ENCODE measurements around the gene RASGRF1. TPM values are rescaled to one million over a fixed set of nuclear protein-coding genes. Genes with fewer than 3 reads are reported as not detected.

RASGRF1 gene
- polyA plus RNA-seq, 3 donors, result 0.11 TPM; not detected in 2

GRCh38 chr15:79054350-79054749 lies 36.2 kb downstream of the RASGRF1 start:
- Histone ChIP-seq H3K4me1 (ENCODE audit: control insufficient read depth in 1 of 2, insufficient read depth in 2 of 2, low read length in 2 of 2) (no peaks in the 10 kb centered on the region), H3K4me2 (replicated peaks; ENCODE audit: extremely low read depth, low read length, poor library complexity, severe bottlenecking) (no peak overlapping the region), H3K9me3 (replicated peaks in 1 of 2; ENCODE audit: control insufficient read depth in 1 of 2, insufficient read depth in 1 of 2, low read length in 2 of 2) (no peaks in the 10 kb centered on the region), H2AFZ (ENCODE audit: insufficient read depth, low read depth, low read length, poor library complexity, severe bottlenecking) (no peak overlapping the region), H3K36me3 (replicated peaks in 1 of 2; ENCODE audit: control insufficient read depth in 1 of 2, insufficient read depth in 2 of 2, low read length in 2 of 2) (no peaks in the 10 kb centered on the region), H3K27me3 (ENCODE audit: control insufficient read depth in 2 of 2, insufficient read depth in 2 of 2, low read length in 2 of 2) (no peaks in the 10 kb centered on the region), H4K20me1 (ENCODE audit: insufficient read depth, low read length) (no peaks in the 10 kb centered on the region), H3K27ac (ENCODE audit: low read depth in 1 of 2, low read length in 2 of 2) (no peak overlapping the region), H3K4me3 (replicated peaks in 1 of 3; ENCODE audit: low read depth in 2 of 3, low read length in 3 of 3) (no peak overlapping the region), H3K79me2 (ENCODE audit: insufficient read depth, low read length) (no peaks in the 10 kb centered on the region), H3K9ac (ENCODE audit: insufficient read depth, low read length, poor library complexity, severe bottlenecking) (no peak overlapping the region)
- H3K9me3 Mint-ChIP-seq, result peaks cover 0 to 4% (median 0%) of the 10 kb centered on the region in 7 donors
- no peak overlapping the region for H3K4me3 Mint-ChIP-seq
- intact Hi-C loops (cut with micrococcal nuclease), result no loop called here
- TF ChIP-seq CTCF (IDR thresholded peaks at IDR 0.05), result no peak
- no peaks in the 10 kb centered on the region for H3K4me1 Mint-ChIP-seq
- H3K36me3 Mint-ChIP-seq, result no peaks in the 10 kb centered on the region
- peaks cover 2 to 15% (median 11%) of the 10 kb centered on the region in 3 donors for H3K27me3 Mint-ChIP-seq (ENCODE audit: low read depth in 3 of 3)
- no peak overlapping the region for H3K27ac Mint-ChIP-seq
- WGBS (ENCODE audit: insufficient coverage), result 100% methylated on average over 1 of the region's 3 CpGs
- DNase-seq, result no peak

- H3K4me1 ChIP-seq (ENCODE audit: control insufficient read depth in 1 of 2, insufficient read depth in 2 of 2, low read length in 2 of 2), result no peaks in the 10 kb centered on the region
- no peak overlapping the region for H3K4me3 ChIP-seq (replicated peaks in 1 of 3; ENCODE audit: low read depth in 2 of 3, low read length in 3 of 3)
- Mint-ChIP-seq H3K27me3 (ENCODE audit: low read depth in 3 of 3) (peaks cover 2 to 15% (median 11%) of the 10 kb centered on the region in 3 donors), H3K9me3 (peaks cover 0 to 4% (median 0%) of the 10 kb centered on the region in 7 donors), H3K27ac (no peak overlapping the region), H3K36me3 (no peaks in the 10 kb centered on the region), H3K4me3 (no peak overlapping the region), H3K4me1 (no peaks in the 10 kb centered on the region)
- TF ChIP-seq CTCF (IDR thresholded peaks at IDR 0.05), result no peak
- no peak overlapping the region for H2AFZ ChIP-seq (ENCODE audit: insufficient read depth, low read depth, low read length, poor library complexity, severe bottlenecking)
- no peaks in the 10 kb centered on the region for H3K79me2 ChIP-seq (ENCODE audit: insufficient read depth, low read length)
- no peaks in the 10 kb centered on the region for H3K27me3 ChIP-seq (ENCODE audit: control insufficient read depth in 2 of 2, insufficient read depth in 2 of 2, low read length in 2 of 2)
- no peaks in the 10 kb centered on the region for H3K9me3 ChIP-seq (replicated peaks in 1 of 2; ENCODE audit: control insufficient read depth in 1 of 2, insufficient read depth in 1 of 2, low read length in 2 of 2)
- intact Hi-C loops (cut with micrococcal nuclease), result no loop called here
- H3K36me3 ChIP-seq (replicated peaks in 1 of 2; ENCODE audit: control insufficient read depth in 1 of 2, insufficient read depth in 2 of 2, low read length in 2 of 2), result no peaks in the 10 kb centered on the region
- H3K4me2 ChIP-seq (replicated peaks; ENCODE audit: extremely low read depth, low read length, poor library complexity, severe bottlenecking), result no peak overlapping the region
- H4K20me1 ChIP-seq (ENCODE audit: insufficient read depth, low read length), result no peaks in the 10 kb centered on the region
- H3K27ac ChIP-seq (ENCODE audit: low read depth in 1 of 2, low read length in 2 of 2), result no peak overlapping the region
- H3K9ac ChIP-seq (ENCODE audit: insufficient read depth, low read length, poor library complexity, severe bottlenecking), result no peak overlapping the region
- WGBS (ENCODE audit: insufficient coverage), result 100% methylated on average over 1 of the region's 2 CpGs
- DNase-seq, result no peak
These were observed 36.7 kb downstream of the RASGRF1 start for GRCh38 chr15:79053894-79054293.
